ENCODE results near the gene PEG3.

Gene PEG3

GRCh38 chr19:56874530-56874929 lies 34.0 kb upstream of the PEG3 start:
- DNase-seq (ENCODE audit: low spot score), result no peak
- CTCF ChIA-PET, result no interaction called here
- no peak for TF ChIP-seq CTCF (conservative IDR thresholded peaks at IDR 0.05; ENCODE audit: low read depth)
- POLR2A ChIA-PET (ENCODE audit: low non-redundant PET), result no interaction called here
- no peak overlapping the region for H3K27ac ChIP-seq

- H3K27ac ChIP-seq, result no peak overlapping the region
- no peak for TF ChIP-seq CTCF (conservative IDR thresholded peaks at IDR 0.05; ENCODE audit: low read depth)
- CTCF ChIA-PET, result no interaction called here
- POLR2A ChIA-PET (ENCODE audit: low non-redundant PET), result no interaction called here
- DNase-seq (ENCODE audit: low spot score), result no peak
These were observed 33.0 kb upstream of the PEG3 start for GRCh38 chr19:56873493-56873892.

- no peak overlapping the region for H3K27ac ChIP-seq
- ChIA-PET CTCF (no interaction called here), POLR2A (ENCODE audit: low non-redundant PET) (no interaction called here)
- TF ChIP-seq CTCF (conservative IDR thresholded peaks at IDR 0.05; ENCODE audit: low read depth), result no peak
- no peak for DNase-seq (ENCODE audit: low spot score)
These were observed 29.4 kb upstream of the PEG3 start for GRCh38 chr19:56869886-56870285.

- no peak overlapping the region for H3K27ac ChIP-seq
- CTCF ChIA-PET, result interaction anchor here (0.6 kb wide), 1 partner anchor 177 kb away, joined by 5 read pairs; no protein-coding TSS in a partner anchor
- no peak for DNase-seq (ENCODE audit: low spot score)
- POLR2A ChIA-PET (ENCODE audit: low non-redundant PET), result no interaction called here
- TF ChIP-seq CTCF (conservative IDR thresholded peaks at IDR 0.05; ENCODE audit: low read depth), result no peak
These were observed 27.9 kb upstream of the PEG3 start for GRCh38 chr19:56868446-56868845.

- ChIA-PET POLR2A (ENCODE audit: low non-redundant PET) (no interaction called here), CTCF (no interaction called here)
- no peak for TF ChIP-seq CTCF (conservative IDR thresholded peaks at IDR 0.05; ENCODE audit: low read depth)
These were observed 26.0 kb upstream of the PEG3 start for GRCh38 chr19:56866538-56866937.

GRCh38 chr19:56864443-56865125 lies 24.1 kb upstream of the PEG3 start:
- ChIA-PET POLR2A (ENCODE audit: low non-redundant PET) (no interaction called here), CTCF (no interaction called here)
- no peak overlapping the region for H3K27ac ChIP-seq
- no peak for DNase-seq (ENCODE audit: low spot score)
- TF ChIP-seq CTCF (conservative IDR thresholded peaks at IDR 0.05; ENCODE audit: low read depth), result no peak

More at GRCh38 chr19:56866538-56866937, 26.0 kb upstream of the PEG3 start:
- H3K27ac ChIP-seq, result no peak overlapping the region
- DNase-seq (ENCODE audit: low spot score), result no peak
